Neuron (in vitro differentiated cells): ENCODE measurements around the gene USP21.

Source experiments
- H2AFZ ChIP-seq: one replicate; pipeline ENCODE4 v1.6.1; 2013; ENCODE audit warnings: low read depth, mild to moderate bottlenecking, inconsistent platforms, low read length, moderate library complexity
- H3K27me3 ChIP-seq: one replicate; pipeline ENCODE4 v1.6.1; 2013; ENCODE audit warnings: low read length; ENCODE audit not compliant: insufficient read depth
- H3K36me3 ChIP-seq: one replicate; pipeline ENCODE4 v1.6.1; 2013; ENCODE audit warnings: low read length; ENCODE audit not compliant: insufficient read depth
- H3K4me1 ChIP-seq: one replicate; pipeline ENCODE4 v1.6.1; 2013; ENCODE audit warnings: low read length; ENCODE audit not compliant: insufficient read depth
- H3K4me3 ChIP-seq: 2 replicates; pipeline ENCODE4 v1.5.1; 2013; ENCODE audit warnings: mild to moderate bottlenecking, low read length, moderate library complexity
- H3K9me3 ChIP-seq: one replicate; pipeline ENCODE4 v1.6.1; 2013; ENCODE audit warnings: low read length

The USP21 gene

GRCh38 chr1:161207173-161207572 is 47.9 kb downstream of the USP21 start:
- no peaks in the 10 kb centered on the region for H3K9me3 ChIP-seq
- no peaks in the 10 kb centered on the region for H3K4me1 ChIP-seq
- H3K27me3 ChIP-seq, result no peaks in the 10 kb centered on the region
- no peak overlapping the region for H3K4me3 ChIP-seq
- no peak overlapping the region for H2AFZ ChIP-seq
- peaks cover 69% of the 10 kb centered on the region for H3K36me3 ChIP-seq

GRCh38 chr1:161209790-161210409 is 50.6 kb downstream of the USP21 start:
- H3K4me1 ChIP-seq, result no peaks in the 10 kb centered on the region
- peaks cover 77% of the 10 kb centered on the region for H3K36me3 ChIP-seq
- no peaks in the 10 kb centered on the region for H3K9me3 ChIP-seq
- H3K27me3 ChIP-seq, result no peaks in the 10 kb centered on the region
- no peak overlapping the region for H3K4me3 ChIP-seq
- no peak overlapping the region for H2AFZ ChIP-seq

DNA sequence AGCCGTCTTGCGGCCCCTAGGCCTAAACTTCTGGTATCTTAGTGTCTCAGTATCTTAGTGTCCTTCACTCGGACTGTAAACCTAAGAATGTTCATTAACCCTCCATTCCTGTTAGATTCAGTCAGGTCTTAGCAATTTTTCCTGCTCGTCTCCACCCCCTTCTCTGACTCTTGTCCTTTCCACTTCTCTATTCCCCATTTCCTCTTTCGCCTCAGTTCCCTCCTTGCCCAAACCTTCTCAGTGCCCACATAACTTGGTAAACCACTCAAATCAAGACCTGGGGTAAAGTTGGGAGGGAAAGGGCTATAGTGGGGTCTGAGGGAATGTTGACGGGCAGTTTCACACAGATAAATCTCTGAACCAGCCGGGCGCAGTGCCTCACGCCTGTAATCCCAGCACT is 55.1 kb downstream of the USP21 start:
- H2AFZ ChIP-seq, result no peak overlapping the region

GRCh38 chr1:161215076-161215475 is 55.8 kb downstream of the USP21 start, which contains the start of gene FCER1G:
FCER1G (plus strand) TSS chr1:161215295; CDS start chr1:161215322, 27 bp downstream.
- no peaks in the 10 kb centered on the region for H3K9me3 ChIP-seq
- H2AFZ ChIP-seq, result no peak within 1 kb of the TSS
- H3K27me3 ChIP-seq, result no peaks in the 10 kb centered on the region
- peaks cover 5% of the 10 kb centered on the region for H3K4me1 ChIP-seq
- H3K36me3 ChIP-seq, result peaks cover 46% of the 10 kb centered on the region
- no peak within 1 kb of the TSS for H3K4me3 ChIP-seq

More for the DNA sequence above, 55.1 kb downstream of the USP21 start:
- Histone ChIP-seq H3K36me3 (peaks cover 52% of the 10 kb centered on the region), H3K4me1 (peaks cover 5% of the 10 kb centered on the region), H3K27me3 (no peaks in the 10 kb centered on the region), H3K9me3 (no peaks in the 10 kb centered on the region), H3K4me3 (no peak overlapping the region)
